GM19455 (cell line): Measurements from ENCODE around the gene ELP2.

Experiments
- ATAC-seq: cut with Tn5 transposase; IDR thresholded peaks from one replicate; pipeline ENCODE4 v1.9.1; 2021; ENCODE audit not compliant: unreplicated experiment

ELP2 gene

GRCh38 chr18:36212301-36213171 lies 82.8 kb downstream of the ELP2 start:
- no peak for ATAC-seq

DNA sequence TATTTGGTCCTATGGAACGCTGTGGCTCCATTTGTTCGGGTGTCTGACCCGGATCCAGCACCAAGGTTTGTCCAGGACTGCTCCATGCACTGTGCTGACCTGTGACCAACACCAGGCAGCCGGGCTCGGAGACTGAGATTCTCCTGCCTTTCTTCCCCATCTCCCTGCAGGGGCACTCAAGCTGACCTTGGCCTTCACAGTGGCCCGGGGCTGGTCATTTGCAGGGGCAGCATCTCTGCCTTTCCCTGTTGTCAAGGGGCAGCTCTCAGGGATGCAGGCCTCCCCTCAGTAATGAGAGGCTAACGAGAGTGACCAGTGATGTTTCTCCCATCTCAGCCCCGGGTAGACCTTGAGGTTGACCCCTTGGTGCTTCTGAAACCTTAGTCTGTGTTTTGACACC lies 85.1 kb downstream of the ELP2 start:
- no peak for ATAC-seq

DNA sequence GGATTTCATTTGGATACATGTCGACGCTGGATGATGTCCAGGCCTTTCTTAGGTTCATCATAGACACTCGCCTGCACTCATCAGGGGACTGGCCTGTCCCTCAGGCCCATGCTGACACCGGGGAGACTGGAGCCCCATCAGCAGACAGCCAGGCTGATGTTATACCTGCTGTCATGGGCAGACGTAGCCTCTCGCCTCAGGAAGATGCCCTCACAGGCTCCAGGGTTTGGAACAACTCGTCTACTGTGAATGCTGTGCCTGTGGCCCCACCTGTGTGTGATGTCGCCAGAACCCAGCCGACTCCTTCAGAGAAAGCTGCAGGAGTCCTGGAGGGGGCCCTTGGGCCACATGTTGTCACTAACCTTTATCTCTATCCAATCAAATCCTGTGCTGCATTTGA lies 85.9 kb downstream of the ELP2 start:
- no peak for ATAC-seq

GRCh38 chr18:36217348-36217747 lies 87.6 kb downstream of the ELP2 start:
- ATAC-seq: no peak

DNA sequence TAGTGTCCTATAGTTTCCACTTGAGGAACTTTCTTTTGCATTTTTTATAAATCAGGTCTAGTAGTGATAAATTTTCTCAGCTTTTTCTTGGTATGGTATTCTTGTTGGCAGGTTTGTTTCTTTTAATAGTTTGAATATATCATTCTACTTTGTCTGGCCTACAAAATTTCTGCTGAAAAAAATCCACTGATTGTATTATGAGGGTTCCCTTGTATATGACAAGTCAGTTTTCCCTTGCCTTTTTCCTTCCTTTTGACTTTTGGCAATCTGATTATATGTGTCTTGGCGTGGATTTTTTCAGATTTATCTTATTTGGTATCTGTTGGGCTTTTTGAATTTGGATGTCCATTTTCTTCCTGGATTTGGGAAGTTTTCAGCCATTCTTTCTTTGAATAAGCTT lies 99.5 kb downstream of the ELP2 start:
- ATAC-seq: no peak
